Measurements from ENCODE around the gene MRM2.
A peak's percentile ranks its signal among the peaks of the same experiment; 100 is the strongest.

MRM2 gene

GRCh38 chr7:2247141-2247995, 5.4 kb upstream of the MRM2 start:
- no peak for DNase-seq (ENCODE audit: low read depth in 2 of 2)

- no peak for DNase-seq (ENCODE audit: low read depth in 2 of 2)
Observed at GRCh38 chr7:2245883-2246675, 4.1 kb upstream of the MRM2 start.

DNA sequence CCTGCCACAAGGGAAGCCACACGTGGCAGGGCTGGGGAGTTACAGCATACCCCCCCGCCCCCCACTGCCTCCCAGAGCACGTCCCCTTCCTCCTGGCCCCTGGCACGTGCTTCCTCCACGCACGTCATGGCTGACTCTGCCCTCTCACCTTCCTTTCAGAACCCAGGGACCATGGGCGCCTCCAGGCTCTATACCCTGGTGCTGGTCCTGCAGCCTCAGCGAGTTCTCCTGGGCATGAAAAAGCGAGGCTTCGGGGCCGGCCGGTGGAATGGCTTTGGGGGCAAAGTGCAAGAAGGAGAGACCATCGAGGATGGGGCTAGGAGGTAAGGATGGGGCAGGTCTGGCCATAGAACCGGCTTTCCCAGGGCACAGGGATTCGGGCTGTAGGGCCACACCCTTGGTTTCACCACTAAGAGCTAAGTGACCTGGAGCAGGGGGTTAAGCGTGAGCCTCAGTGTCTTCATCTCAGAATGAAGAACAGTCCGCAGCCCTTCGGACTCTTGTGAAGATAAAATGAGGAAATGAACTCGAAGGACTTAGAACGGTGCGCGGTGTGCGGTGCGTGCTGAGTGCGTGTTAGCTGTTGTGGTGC, 2.5 kb upstream of the MRM2 start:
- no peak for DNase-seq (ENCODE audit: low read depth in 2 of 2)

GRCh38 chr7:2243458-2243857, 1.5 kb upstream of the MRM2 start:
- no peak for DNase-seq (ENCODE audit: low read depth in 2 of 2)

- no peak for DNase-seq (ENCODE audit: low read depth in 2 of 2)
Observed at GRCh38 chr7:2242541-2243429, 780 bp upstream of the MRM2 start.

GRCh38 chr7:2239242-2239641, 2.8 kb downstream of the MRM2 start:
- no peak for DNase-seq (ENCODE audit: low read depth in 2 of 2)

- no peak for DNase-seq (ENCODE audit: low read depth in 2 of 2)
Observed at GRCh38 chr7:2237109-2237602, 4.8 kb downstream of the MRM2 start.

DNA sequence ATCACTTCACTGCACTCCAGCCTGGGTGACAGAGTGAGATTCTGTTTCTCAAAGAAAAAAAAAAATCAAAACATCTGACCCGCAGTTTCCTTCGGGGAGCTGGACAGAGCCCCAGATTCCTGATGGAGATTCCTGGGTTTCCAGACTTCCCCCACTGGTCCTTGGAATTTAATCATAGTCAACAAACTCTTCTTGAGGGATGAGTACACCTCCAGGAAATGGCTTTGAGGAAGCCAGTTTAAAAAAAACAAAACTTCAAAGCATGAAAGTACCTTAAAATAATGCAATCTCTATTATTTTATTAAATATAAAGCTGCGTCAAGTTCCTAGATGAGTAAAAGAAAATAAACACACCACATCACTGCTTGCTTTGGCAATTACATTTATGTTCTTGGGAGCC, 8.1 kb downstream of the MRM2 start:
- DNase-seq (ENCODE audit: low read depth in 2 of 2): no peak

GRCh38 chr7:2232766-2233520, 9.1 kb downstream of the MRM2 start, which contains the start of gene MAD1L1:
TSS of gene MAD1L1 (minus strand) at chr7:2232945. CDS start at chr7:2230133, 2,812 bp downstream.
- DNase-seq (ENCODE audit: low read depth in 2 of 2): peak; percentile 78 to 80

DNA sequence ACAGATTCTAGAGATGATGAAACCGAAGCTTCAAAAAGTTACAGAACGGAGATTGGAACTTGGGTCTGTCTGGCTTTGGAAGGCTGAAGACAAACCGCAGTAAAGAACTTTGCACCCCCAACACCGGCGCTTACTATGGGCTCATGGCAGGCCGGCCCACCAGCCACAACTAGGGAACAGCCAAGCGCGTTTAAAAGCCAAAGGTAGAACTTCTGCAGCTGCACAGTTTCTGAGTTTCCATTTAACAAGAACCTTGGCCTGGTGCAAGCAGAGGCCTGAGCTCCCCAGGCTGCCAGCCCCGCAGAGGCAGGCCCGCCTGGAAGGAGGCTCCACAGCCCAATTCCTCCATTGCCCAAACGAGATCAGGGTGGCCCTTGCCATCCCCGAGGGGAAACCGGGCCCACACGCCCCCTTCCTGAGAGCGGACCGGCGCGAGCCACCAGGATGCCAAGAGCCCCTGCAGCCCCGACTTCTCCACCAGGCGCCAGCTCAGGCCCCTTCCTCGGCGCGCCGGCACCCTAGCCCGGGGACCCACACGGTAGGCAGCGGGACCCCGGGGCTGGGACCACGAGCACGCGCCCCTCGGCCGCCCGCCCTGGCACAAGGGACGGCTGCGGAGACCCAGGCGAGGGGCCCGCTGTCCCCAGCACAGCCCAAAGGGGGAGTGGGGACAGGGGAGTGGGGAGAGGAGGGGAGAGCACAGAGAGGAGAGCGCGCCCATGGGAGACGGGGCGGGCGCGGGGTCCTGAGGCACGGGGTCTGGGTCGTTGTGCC, 9.8 kb downstream of the MRM2 start:
- peak in 1 of 2 donors; percentile 8 for DNase-seq (ENCODE audit: low read depth in 2 of 2)

DNA sequence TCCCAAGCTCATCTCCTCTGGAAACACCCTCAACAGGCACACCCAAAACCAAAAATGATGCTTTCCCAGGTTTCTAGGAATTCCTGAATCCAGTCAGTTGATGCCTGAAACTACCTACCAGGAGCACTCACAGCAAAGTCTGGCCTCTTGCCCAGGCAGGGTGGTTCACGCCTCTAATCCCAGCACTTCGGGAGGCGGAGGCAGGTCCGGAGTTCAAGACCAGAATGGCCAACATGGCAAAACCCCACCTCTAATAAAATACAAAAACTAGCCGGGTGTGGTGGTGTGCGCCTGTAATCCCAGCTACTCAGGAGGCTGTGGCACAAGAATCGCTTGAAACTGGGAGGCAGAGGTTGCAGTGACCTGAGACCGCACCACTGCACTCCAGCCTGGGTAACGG, 11.1 kb downstream of the MRM2 start:
- no peak for DNase-seq (ENCODE audit: low read depth in 2 of 2)

- DNase-seq (ENCODE audit: low read depth in 2 of 2): no peak
Observed at GRCh38 chr7:2230226-2230625, 11.8 kb downstream of the MRM2 start.

GRCh38 chr7:2229467-2229866, 12.5 kb downstream of the MRM2 start:
- DNase-seq (ENCODE audit: low read depth in 2 of 2): no peak

DNA sequence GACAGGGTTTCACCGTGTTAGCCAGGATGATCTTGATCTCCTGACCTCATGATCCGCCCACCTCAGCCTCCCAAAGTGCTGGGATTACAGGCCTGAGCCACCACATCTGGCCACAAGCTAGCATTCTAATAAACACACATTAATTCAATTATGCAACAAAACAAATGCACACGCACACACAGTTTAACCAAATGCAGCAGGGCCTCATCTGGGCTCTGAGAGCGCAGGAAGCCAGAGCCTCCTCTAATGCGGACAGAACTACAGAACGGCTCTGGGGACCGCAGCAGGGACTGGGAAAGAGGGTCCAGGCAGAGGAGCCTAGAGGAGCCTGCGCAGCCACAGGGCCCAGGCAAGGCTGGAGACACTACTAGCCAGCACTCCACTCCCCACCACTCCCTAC, 13.1 kb downstream of the MRM2 start:
- no peak for DNase-seq (ENCODE audit: low read depth in 2 of 2)

- DNase-seq (ENCODE audit: low read depth in 2 of 2): no peak
Observed at GRCh38 chr7:2227699-2228098, 14.3 kb downstream of the MRM2 start.

- no peak for DNase-seq (ENCODE audit: low read depth in 2 of 2)
Observed at GRCh38 chr7:2225830-2226229, 16.2 kb downstream of the MRM2 start.

GRCh38 chr7:2225336-2225735, 16.7 kb downstream of the MRM2 start:
- DNase-seq (ENCODE audit: low read depth in 2 of 2): no peak

GRCh38 chr7:2224934-2225333, 17.1 kb downstream of the MRM2 start:
- no peak for DNase-seq (ENCODE audit: low read depth in 2 of 2)

GRCh38 chr7:2224491-2224928, 17.5 kb downstream of the MRM2 start:
- DNase-seq (ENCODE audit: low read depth in 2 of 2): no peak

GRCh38 chr7:2223321-2223720, 18.7 kb downstream of the MRM2 start:
- DNase-seq (ENCODE audit: low read depth in 2 of 2): no peak
